Epithelial cell of proximal tubule (primary cell): ENCODE results near the gene SLC25A12. TPM values are rescaled to one million over a fixed set of nuclear protein-coding genes. Genes with fewer than 3 reads are reported as not detected.

Experiments used
- DNase-seq: peaks from one replicate; pipeline ENCODE4 v3.0.0-alpha.2; 2011; ENCODE audit warnings: low read depth
- H3K4me3 ChIP-seq: 2 replicates; pipeline ENCODE4 v1.5.1; 2011; ENCODE audit warnings: low read depth, mild to moderate bottlenecking, low read length
- CTCF ChIP-seq: conservative IDR thresholded peaks from 2 replicates; pipeline ENCODE4 v1.5.1; 2012; ENCODE audit warnings: low read depth, mild to moderate bottlenecking, low read length
- total RNA-seq: library from RNA; depleted of rRNA; stranded (reverse); fragments of >200 nt; gene quantifications from 2 replicates; pipeline ENCODE4 v1.2.3, GENCODE V29; 2015

Gene SLC25A12
- total RNA-seq, 1 donor from 2014 or later, result 8.6 TPM

GRCh38 chr2:171754254-171754939 is 139.6 kb downstream of the SLC25A12 start:
- no peak overlapping the region for H3K4me3 ChIP-seq
- no peak for DNase-seq
- TF ChIP-seq CTCF, result no peak

GRCh38 chr2:171747371-171747770 is 146.7 kb downstream of the SLC25A12 start:
- TF ChIP-seq CTCF, result no peak
- no peak for DNase-seq
- no peak overlapping the region for H3K4me3 ChIP-seq

- DNase-seq, result no peak
- TF ChIP-seq CTCF, result no peak
- no peak overlapping the region for H3K4me3 ChIP-seq
Observed at GRCh38 chr2:171745806-171746205, 148.2 kb downstream of the SLC25A12 start.

GRCh38 chr2:171745141-171745540 is 148.9 kb downstream of the SLC25A12 start:
- no peak for DNase-seq
- TF ChIP-seq CTCF, result no peak
- H3K4me3 ChIP-seq, result no peak overlapping the region

- no peak for TF ChIP-seq CTCF
Observed at GRCh38 chr2:171742760-171743159, 151.3 kb downstream of the SLC25A12 start.

GRCh38 chr2:171741189-171741588 is 152.9 kb downstream of the SLC25A12 start:
- no peak overlapping the region for H3K4me3 ChIP-seq
- no peak for DNase-seq
- no peak for TF ChIP-seq CTCF

More at GRCh38 chr2:171742760-171743159, 151.3 kb downstream of the SLC25A12 start:
- DNase-seq, result no peak
- no peak overlapping the region for H3K4me3 ChIP-seq

GRCh38 chr2:171735991-171736710 is 157.9 kb downstream of the SLC25A12 start:
- no peak for TF ChIP-seq CTCF
- no peak overlapping the region for H3K4me3 ChIP-seq
- DNase-seq, result no peak
